M059J (cell line): Measurements from ENCODE around the gene PLEKHM2. TPM values are rescaled to one million over a fixed set of nuclear protein-coding genes. Genes with fewer than 3 reads are reported as not detected.
"Not testable (repeated sequence)": the region's sequence is repeated elsewhere in the genome, so short reads cannot be mapped to it uniquely, and the experiment has no call there.

Experiments
- DNase-seq: peaks from one replicate; pipeline ENCODE4 v3.0.0-alpha.2; 2012; ENCODE audit warnings: low read depth
- total RNA-seq: library from RNA; depleted of rRNA; stranded (reverse); fragments of >200 nt; shearing (Covaris generic); gene quantifications from 2 replicates; pipeline ENCODE4 v1.2.3, GENCODE V29; 2014; rRNA removed

PLEKHM2 gene
- total RNA-seq: 35.3 and 59.1 TPM in 2 replicates

GRCh38 chr1:15684042-15684461 lies at the start of gene PLEKHM2:
TSS of gene PLEKHM2 (plus strand) at chr1:15684320. CDS start at chr1:15684559, 239 bp downstream.
- peak; percentile 43 for DNase-seq

DNA sequence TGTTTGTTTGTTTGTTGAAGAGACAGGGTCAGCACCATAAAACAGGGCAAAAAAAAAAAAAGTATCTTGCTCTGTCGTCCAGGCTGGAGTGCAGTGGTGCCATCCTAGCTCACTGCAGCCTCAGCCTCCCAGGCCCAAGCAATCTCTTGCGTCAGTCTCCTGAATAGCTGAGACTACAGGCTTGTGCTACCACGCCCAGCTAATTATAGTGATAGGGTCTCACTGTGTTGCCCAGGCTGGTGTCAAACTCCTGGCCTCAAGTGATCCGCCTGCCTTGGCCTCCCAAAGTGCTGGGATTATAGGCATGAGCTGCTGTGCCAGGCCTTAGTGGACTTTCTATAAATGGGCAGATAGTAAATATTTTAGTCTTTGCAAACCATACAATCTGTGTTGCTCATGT lies 47.7 kb upstream of the PLEKHM2 start:
- no peak for DNase-seq

DNA sequence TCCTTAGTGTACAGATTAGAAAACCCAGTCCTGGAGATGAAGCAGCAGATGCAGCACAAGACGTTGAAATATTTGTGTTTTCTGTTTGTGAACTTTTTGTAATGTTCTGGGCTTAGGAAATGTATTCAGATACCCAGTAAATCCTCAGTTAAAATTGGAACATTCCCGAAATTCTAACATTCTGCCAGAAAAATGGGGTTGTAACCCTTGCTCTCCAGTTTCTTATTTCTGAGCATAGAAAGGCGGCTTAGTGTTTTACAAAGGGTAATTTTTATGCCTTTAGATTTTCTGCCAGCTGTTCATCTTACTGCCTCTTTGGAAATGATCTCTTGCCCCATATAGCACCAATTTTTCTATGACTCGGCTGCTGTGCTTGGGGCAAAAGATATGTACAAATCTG lies 46.3 kb upstream of the PLEKHM2 start:
- no peak for DNase-seq

GRCh38 chr1:15639262-15639661 lies 44.9 kb upstream of the PLEKHM2 start:
- DNase-seq: no peak

DNA sequence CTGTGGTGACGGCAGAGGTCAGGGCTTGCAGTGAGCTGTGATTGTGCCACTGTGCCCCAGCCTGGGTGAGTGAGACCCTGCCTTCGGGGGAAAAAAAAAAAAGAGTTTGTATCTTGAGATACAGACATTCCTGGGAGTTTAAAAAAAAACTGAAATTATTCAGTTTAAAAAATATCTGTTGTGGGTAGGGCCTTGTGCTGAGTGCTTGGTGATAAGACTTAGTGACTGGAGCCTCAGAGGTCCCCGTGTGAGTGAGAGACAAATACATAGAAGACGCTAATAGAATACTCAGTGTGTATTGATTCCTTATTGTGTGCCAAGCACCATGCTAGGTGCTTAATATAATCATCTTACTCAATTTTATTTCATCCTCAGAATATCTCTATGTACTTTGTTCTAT lies 44.2 kb upstream of the PLEKHM2 start:
- no peak for DNase-seq

- DNase-seq: peak; percentile 10
These were observed 43.5 kb upstream of the PLEKHM2 start for GRCh38 chr1:15640667-15641066.

DNA sequence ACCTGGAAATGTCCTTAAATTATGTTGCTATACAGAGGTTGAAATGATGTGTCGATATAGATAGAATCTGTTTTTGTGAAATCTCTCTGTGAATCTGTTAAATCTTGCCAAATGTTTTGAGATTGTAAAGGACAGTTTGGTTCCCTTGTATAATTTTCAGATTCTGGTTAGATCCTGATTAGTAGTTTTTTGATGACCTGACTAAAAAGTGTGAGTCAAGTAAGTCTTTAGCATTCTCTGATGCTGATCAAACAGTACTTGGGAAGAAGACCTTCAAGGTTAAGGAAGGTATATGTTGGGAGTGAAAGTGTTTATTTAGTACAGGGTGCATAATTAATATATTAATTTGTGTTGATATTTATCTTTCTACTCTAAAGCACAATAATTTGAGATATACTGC lies 34.2 kb upstream of the PLEKHM2 start:
- DNase-seq: no peak

- no peak for DNase-seq
These were observed 33.7 kb upstream of the PLEKHM2 start for GRCh38 chr1:15650433-15650832.

DNA sequence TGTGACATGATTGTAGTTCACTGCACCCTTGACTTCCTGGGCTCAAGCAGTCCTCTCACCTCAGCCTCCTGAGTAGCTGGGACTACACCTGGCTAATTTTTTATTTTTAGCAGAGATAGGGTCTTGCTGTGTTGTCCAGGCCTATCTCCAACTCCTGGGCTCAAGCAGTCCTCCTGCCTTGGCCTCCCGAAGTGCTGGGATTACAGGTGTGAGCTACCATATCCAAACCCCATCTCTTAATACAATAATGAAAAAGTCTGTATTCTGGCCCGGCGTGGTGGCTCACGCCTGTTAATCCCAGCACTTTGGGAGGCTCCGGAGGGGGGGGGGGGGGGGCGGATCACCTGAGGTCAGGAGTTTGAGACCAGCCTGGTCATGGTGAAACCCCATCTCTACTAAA lies 32.0 kb upstream of the PLEKHM2 start:
- not testable (repeated sequence) for DNase-seq

GRCh38 chr1:15654091-15654690 lies 29.9 kb upstream of the PLEKHM2 start:
- no peak for DNase-seq

GRCh38 chr1:15656464-15656863 lies 27.7 kb upstream of the PLEKHM2 start:
- no peak for DNase-seq

GRCh38 chr1:15657021-15657420 lies 27.1 kb upstream of the PLEKHM2 start:
- no peak for DNase-seq

GRCh38 chr1:15660151-15660550 lies 24.0 kb upstream of the PLEKHM2 start:
- DNase-seq: no peak

GRCh38 chr1:15662477-15662876 lies 21.6 kb upstream of the PLEKHM2 start:
- DNase-seq: no peak

DNA sequence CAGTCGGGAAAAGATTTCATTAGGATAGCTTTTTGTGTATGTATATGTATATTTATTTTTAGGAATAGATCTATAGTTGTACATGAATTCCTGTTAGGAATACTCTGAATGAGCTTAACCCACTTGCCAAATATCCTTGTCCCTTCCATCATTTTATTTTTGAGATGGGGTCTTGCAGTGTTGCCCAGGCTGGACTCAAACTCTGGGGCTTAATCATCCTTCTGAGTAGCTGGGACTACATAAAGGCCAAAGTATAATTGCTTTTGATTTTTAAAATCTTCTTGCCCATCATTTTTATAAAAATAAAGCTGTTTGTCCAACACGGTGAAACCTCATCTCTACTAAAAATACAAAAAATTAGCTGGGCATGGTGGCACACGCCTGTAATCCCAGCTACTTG lies 20.2 kb upstream of the PLEKHM2 start:
- DNase-seq: no peak

- DNase-seq: no peak
These were observed 16.8 kb upstream of the PLEKHM2 start for GRCh38 chr1:15667362-15667761.

GRCh38 chr1:15668089-15668754 lies 15.9 kb upstream of the PLEKHM2 start:
- DNase-seq: peak; percentile 39

DNA sequence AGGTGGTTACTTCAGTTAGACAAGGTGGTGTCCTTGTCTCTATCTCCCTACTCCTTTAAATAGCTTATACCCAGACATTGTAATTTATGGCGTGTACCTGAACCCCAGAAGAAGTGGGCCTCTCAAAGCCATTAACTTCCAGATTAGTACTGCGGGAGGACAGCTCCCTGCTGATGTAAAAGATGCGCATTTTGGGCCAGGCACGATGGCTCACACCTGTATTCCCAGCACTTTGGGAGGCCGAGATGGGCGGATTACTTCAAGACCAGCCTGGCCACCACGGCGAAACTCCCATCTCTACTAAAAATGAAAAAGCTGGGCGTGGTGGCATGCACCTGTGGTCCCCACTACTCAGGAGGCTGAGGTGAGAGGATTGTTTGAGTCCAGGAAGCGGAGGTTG lies 15.0 kb upstream of the PLEKHM2 start:
- no peak for DNase-seq

- no peak for DNase-seq
These were observed 14.3 kb upstream of the PLEKHM2 start for GRCh38 chr1:15669864-15670263.

DNA sequence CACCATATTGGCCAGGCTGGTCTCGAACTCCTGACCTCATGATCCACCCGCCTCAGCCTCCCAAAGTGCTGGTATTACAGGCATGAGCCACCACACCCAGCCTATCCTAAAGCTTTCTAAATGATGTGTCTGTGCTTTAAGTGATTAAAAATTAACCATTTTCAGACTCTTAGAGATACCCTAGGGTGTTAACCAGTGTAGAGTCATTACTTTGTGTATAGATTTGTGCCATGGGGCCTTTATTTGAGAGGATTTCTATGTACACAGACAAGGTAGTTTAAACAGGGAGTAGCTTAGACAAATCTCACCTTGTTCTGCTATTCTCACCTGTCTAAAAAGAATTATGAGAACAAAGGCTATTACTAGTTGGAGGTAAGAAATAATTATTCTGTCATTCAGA lies 12.7 kb upstream of the PLEKHM2 start:
- no peak for DNase-seq

DNA sequence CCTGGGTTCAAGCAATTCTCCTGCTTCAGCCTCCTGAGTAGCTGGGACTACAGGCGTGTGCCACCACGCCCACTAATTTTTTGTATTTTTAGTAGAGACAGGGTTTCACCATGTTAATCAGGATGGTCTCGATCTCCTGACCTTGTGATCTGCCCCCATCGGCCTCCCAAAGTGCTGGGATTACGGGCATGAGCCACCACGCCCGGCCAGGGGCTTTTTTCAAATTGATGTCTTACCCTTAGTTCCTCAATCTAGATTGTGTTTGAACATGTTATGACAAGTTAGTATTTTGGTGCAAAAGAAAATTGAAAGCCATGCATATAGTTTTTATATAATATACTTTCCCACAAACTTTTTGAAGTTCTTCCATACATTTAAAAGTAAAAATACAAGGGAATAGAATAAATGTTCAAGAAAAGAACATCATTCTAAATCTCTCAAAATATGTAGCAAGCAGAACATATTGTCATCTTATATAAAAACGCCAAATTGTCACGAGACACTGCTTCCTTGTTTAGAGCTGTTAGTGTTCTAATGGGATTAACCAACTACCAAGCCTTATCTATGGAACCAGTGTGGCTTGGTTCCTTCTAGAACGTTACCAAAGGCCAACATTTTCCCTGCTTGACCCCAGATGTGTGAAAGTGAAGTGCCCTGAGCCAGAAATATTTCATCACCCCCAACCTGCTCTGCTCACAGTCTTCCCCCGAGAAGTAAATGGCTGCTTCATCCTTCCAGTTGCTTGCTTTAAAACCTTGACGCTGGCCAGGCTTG lies 9.5 kb upstream of the PLEKHM2 start:
- no peak for DNase-seq

GRCh38 chr1:15676010-15676409 lies 8.1 kb upstream of the PLEKHM2 start:
- DNase-seq: no peak
